ENCODE data around the gene FLVCR2. TPM values are rescaled to one million over a fixed set of nuclear protein-coding genes. Genes with fewer than 3 reads are reported as not detected.
A peak's percentile ranks its signal among the peaks of the same experiment; 100 is the strongest.

FLVCR2 gene
- total RNA-seq, 1 experiment from 2014 or later: 1.8 TPM

DNA sequence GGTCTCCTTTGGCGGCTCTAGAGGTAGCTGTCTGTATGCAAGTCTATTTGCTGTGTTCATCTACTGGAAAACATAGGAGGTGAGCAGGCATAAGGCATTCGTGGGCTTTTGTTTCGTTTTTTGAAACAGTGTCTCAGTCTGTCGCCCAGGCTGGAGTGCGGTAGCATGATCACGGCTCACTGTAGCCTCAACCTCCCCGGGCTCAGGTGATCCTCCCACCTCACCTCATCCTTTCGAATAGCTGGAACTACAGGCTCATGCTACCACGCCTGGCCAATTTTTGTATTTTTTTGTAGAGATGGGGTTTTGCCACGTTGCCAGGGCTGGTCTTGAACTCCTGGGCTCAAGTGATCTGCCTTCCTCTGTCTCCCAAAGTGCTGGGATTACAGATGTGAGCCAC is 27.5 kb downstream of the FLVCR2 start:
- no peaks in the 10 kb centered on the region for H3K79me2 ChIP-seq (ENCODE audit: low read length)
- H4K20me1 ChIP-seq (ENCODE audit: low read length): no peaks in the 10 kb centered on the region
- DNase-seq: no peak
- no peaks in the 10 kb centered on the region for H3K27me3 ChIP-seq (ENCODE audit: low read length)
- no peak overlapping the region for H3K9ac ChIP-seq (ENCODE audit: low read length)
- intact Hi-C loops (cut with micrococcal nuclease): no loop called here
- H3K36me3 ChIP-seq (ENCODE audit: low read depth, low read length): no peaks in the 10 kb centered on the region
- no TSS peak for BruUV-seq (replicated peaks)
- H3K9me2 ChIP-seq (replicated peaks; ENCODE audit: low read length): no peaks in the 10 kb centered on the region
- TF ChIP-seq EZH2phosphoT487 (IDR thresholded peaks at IDR 0.05; ENCODE audit: borderline replicate concordance, low read length) (no peak), EZH2 (IDR thresholded peaks at IDR 0.05; ENCODE audit: low read length, unreplicated experiment) (no peak)
- TF ChIP-seq, protein P1, sequence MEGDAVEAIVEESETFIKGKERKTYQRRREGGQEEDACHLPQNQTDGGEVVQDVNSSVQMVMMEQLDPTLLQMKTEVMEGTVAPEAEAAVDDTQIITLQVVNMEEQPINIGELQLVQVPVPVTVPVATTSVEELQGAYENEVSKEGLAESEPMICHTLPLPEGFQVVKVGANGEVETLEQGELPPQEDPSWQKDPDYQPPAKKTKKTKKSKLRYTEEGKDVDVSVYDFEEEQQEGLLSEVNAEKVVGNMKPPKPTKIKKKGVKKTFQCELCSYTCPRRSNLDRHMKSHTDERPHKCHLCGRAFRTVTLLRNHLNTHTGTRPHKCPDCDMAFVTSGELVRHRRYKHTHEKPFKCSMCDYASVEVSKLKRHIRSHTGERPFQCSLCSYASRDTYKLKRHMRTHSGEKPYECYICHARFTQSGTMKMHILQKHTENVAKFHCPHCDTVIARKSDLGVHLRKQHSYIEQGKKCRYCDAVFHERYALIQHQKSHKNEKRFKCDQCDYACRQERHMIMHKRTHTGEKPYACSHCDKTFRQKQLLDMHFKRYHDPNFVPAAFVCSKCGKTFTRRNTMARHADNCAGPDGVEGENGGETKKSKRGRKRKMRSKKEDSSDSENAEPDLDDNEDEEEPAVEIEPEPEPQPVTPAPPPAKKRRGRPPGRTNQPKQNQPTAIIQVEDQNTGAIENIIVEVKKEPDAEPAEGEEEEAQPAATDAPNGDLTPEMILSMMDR (conservative IDR thresholded peaks at IDR 0.05; ENCODE audit: low read depth, low read length): no peak
- H3K4me1 ChIP-seq (ENCODE audit: insufficient read depth, low read length): no peaks in the 10 kb centered on the region
- no peak overlapping the region for H3K4me2 ChIP-seq (ENCODE audit: low read length)
- POLR2A ChIA-PET (ENCODE audit: unreplicated experiment): no interaction called here
- H3F3A ChIP-seq (ENCODE audit: low read length, unreplicated experiment): no peaks in the 10 kb centered on the region
- H2AFZ ChIP-seq (ENCODE audit: low read length): no peak overlapping the region
- ATAC-seq: no peak
- no peak overlapping the region for H3K4me3 ChIP-seq (ENCODE audit: low read length)
- H3K27ac ChIP-seq (ENCODE audit: low read length): no peak overlapping the region
- H3K9me3 ChIP-seq (ENCODE audit: low read length): no peaks in the 10 kb centered on the region
- CTCF ChIA-PET: no interaction called here

DNA sequence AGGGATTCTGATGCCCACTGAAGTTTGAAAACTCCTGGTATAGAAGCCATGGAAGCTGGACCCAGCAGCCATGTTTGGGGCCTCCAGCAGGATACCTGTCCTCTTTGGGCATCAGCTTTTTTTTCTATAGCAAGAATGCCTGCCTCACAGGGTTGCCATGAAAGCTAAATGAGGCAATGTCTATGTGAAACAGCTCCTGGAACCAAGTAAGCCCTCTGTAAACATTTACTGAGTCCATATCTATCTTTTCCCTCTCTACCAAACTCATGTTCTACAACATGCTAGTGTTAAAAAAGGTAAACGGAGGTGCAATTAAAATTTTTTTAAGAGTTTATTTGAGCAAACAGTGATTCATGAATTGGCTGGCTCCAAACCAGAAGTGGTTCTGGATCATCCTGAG is 28.6 kb downstream of the FLVCR2 start:
- H3K36me3 ChIP-seq (ENCODE audit: low read depth, low read length): no peaks in the 10 kb centered on the region
- H3K4me1 ChIP-seq (ENCODE audit: insufficient read depth, low read length): no peaks in the 10 kb centered on the region
- POLR2A ChIA-PET (ENCODE audit: unreplicated experiment): no interaction called here
- no peak overlapping the region for H2AFZ ChIP-seq (ENCODE audit: low read length)
- DNase-seq: peak; percentile 44
- intact Hi-C loops (cut with micrococcal nuclease): no loop called here
- H3K79me2 ChIP-seq (ENCODE audit: low read length): no peaks in the 10 kb centered on the region
- no peak overlapping the region for H3K4me3 ChIP-seq (ENCODE audit: low read length)
- H3K27ac ChIP-seq (ENCODE audit: low read length): no peak overlapping the region
- no peak overlapping the region for H3K9ac ChIP-seq (ENCODE audit: low read length)
- H3K9me2 ChIP-seq (replicated peaks; ENCODE audit: low read length): no peaks in the 10 kb centered on the region
- CTCF ChIA-PET: no interaction called here
- no peak for TF ChIP-seq EZH2 (IDR thresholded peaks at IDR 0.05; ENCODE audit: low read length, unreplicated experiment)
- TF ChIP-seq, protein P1 (conservative IDR thresholded peaks at IDR 0.05; ENCODE audit: low read depth, low read length): no peak
- no peak for TF ChIP-seq EZH2phosphoT487 (IDR thresholded peaks at IDR 0.05; ENCODE audit: borderline replicate concordance, low read length)
- no TSS peak for BruUV-seq (replicated peaks)
- no peaks in the 10 kb centered on the region for H3K27me3 ChIP-seq (ENCODE audit: low read length)
- peak; percentile 70 for ATAC-seq
- no peaks in the 10 kb centered on the region for H3K9me3 ChIP-seq (ENCODE audit: low read length)
- no peaks in the 10 kb centered on the region for H4K20me1 ChIP-seq (ENCODE audit: low read length)
- H3K4me2 ChIP-seq (ENCODE audit: low read length): no peak overlapping the region
- no peaks in the 10 kb centered on the region for H3F3A ChIP-seq (ENCODE audit: low read length, unreplicated experiment)

DNA sequence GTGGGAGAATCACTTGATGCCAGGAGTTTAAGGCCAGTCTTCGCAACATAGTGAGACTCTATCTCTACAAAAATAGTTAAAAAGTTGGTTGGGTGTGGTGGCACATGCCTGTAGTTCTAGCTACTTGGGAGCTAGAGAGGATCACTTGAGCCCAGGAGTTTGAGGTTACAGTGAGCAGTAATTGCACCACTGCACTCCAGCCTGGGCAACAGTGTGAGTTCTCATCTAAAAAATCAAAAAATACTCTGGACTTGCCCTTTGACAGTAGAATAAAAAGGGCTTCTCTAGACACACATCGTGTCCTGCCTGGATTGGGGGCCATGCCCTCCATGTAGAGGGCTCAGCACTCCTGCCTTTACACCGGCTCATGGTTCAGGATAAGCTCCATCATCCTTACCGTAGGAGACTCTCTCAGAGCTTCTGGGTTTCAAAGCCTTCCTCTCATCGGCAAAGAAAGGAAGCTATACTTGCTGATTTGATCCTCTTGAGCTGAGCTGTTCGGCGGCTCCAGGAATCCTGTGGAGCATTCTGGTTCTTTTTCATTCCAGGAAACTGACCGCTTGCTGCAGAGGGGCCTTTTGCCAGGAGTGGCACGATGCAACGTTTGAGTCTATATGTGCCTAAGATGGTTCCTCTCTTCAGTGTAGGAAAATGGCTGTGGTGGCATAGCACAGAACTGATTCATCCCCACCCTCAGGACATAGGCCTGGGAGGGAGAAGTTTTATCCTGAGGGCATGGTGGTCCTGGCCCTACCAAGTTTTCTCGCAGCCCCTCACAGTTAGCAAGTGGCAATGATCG is 29.6 kb downstream of the FLVCR2 start:
- ATAC-seq (no peak), DNase-seq (no peak)
- H3K4me2 ChIP-seq (ENCODE audit: low read length): no peak overlapping the region
- POLR2A ChIA-PET (ENCODE audit: unreplicated experiment): no interaction called here
- no peak overlapping the region for H3K4me3 ChIP-seq (ENCODE audit: low read length)
- H3F3A ChIP-seq (ENCODE audit: low read length, unreplicated experiment): no peaks in the 10 kb centered on the region
- BruUV-seq (replicated peaks): no TSS peak
- CTCF ChIA-PET: no interaction called here
- TF ChIP-seq EZH2 (IDR thresholded peaks at IDR 0.05; ENCODE audit: low read length, unreplicated experiment) (no peak), EZH2phosphoT487 (IDR thresholded peaks at IDR 0.05; ENCODE audit: borderline replicate concordance, low read length) (no peak)
- TF ChIP-seq, protein P1 (conservative IDR thresholded peaks at IDR 0.05; ENCODE audit: low read depth, low read length): no peak
- H3K36me3 ChIP-seq (ENCODE audit: low read depth, low read length): no peaks in the 10 kb centered on the region
- no peak overlapping the region for H3K27ac ChIP-seq (ENCODE audit: low read length)
- H3K79me2 ChIP-seq (ENCODE audit: low read length): no peaks in the 10 kb centered on the region
- H2AFZ ChIP-seq (ENCODE audit: low read length): no peak overlapping the region
- H3K9me3 ChIP-seq (ENCODE audit: low read length): no peaks in the 10 kb centered on the region
- no peaks in the 10 kb centered on the region for H3K27me3 ChIP-seq (ENCODE audit: low read length)
- H4K20me1 ChIP-seq (ENCODE audit: low read length): no peaks in the 10 kb centered on the region
- intact Hi-C loops (cut with micrococcal nuclease): no loop called here
- H3K9ac ChIP-seq (ENCODE audit: low read length): no peak overlapping the region
- no peaks in the 10 kb centered on the region for H3K9me2 ChIP-seq (replicated peaks; ENCODE audit: low read length)
- H3K4me1 ChIP-seq (ENCODE audit: insufficient read depth, low read length): no peaks in the 10 kb centered on the region

Measured in PC-3 (cell line).